GM12878 (cell line): ENCODE measurements around the gene NUP107. TPM values are rescaled to one million over a fixed set of nuclear protein-coding genes. Genes with fewer than 3 reads are reported as not detected.

ENCODE experiments used
- ATAC-seq: fragments of 200-7000 bp; cut with Tn5 transposase; 3 replicates; pipeline ENCODE4 v1.9.1; 2020; ENCODE audit warnings: mild to moderate bottlenecking, moderate library complexity
- BruUV-seq: library from RNA; stranded (reverse); fragments of 400-500 nt; replicated peaks from 2 replicates; lab custom pipeline; 2021; lab: Mats Ljungman, UMichigan
- CTCF ChIA-PET: fragments of 300-600 bp; sonication (Branson Sonifier 250); formaldehyde crosslinking; extraction: SDS; loops from one replicate; lab custom pipeline; 2021; ENCODE audit warnings: inconsistent platforms; lab: Yijun Ruan, JAX
- POLR2A ChIA-PET: fragments of 350-600 bp; formaldehyde crosslinking; extraction: SDS; loops from one replicate; lab custom pipeline; 2021; ENCODE audit warnings: inconsistent platforms; lab: Charles Lee
- RAD21 ChIA-PET: fragments of 300-600 bp; sonication (Branson Sonifier 250); formaldehyde crosslinking; loops from one replicate; lab custom pipeline; 2023; ENCODE audit warnings: antibody characterized with exemption; ENCODE audit not compliant: unreplicated experiment; lab: Charles Lee
- SMC1A ChIA-PET: fragments of 300-600 bp; sonication (Branson Sonifier 250); formaldehyde crosslinking; loops from one replicate; lab custom pipeline; 2023; ENCODE audit not compliant: unreplicated experiment, uncharacterized antibody; lab: Charles Lee
- DNase-seq: peaks from one replicate; pipeline ENCODE4 v3.0.0-alpha.2; 2011; ENCODE audit warnings: low read depth, low spot score
- FAIRE-seq: peaks from 3 replicates; lab custom pipeline; 2011; peaks lifted over from hg19 to GRCh38; lab: Jason Lieb, UNC
- H2AFZ ChIP-seq: 2 replicates; pipeline ENCODE4 v1.6.0; 2011; ENCODE audit warnings: low read depth, low read length, control low read depth; ENCODE audit not compliant: control insufficient read depth
- H3K27ac ChIP-seq: 2 replicates; pipeline ENCODE4 v1.5.1; 2011; ENCODE audit warnings: control low read depth; ENCODE audit not compliant: control insufficient read depth, insufficient read depth
- H3K27me3 ChIP-seq, 2 experiments: replicated peaks in 1 of 2; 2 replicates each; pipeline versions ENCODE4 v1.6.0 to v1.6.1; 2011; ENCODE audit warnings: low read length in 1 of 2; ENCODE audit not compliant: control insufficient read depth in 2 of 2, insufficient read depth in 2 of 2
- H3K36me3 ChIP-seq, 2 experiments: 2 replicates each; pipeline ENCODE4 v1.5.1; 2011; ENCODE audit warnings: low read length in 1 of 2; ENCODE audit not compliant: control insufficient read depth in 2 of 2, insufficient read depth in 2 of 2
- H3K4me1 ChIP-seq: 2 replicates; pipeline ENCODE4 v1.6.1; 2011; ENCODE audit warnings: mild to moderate bottlenecking, low read length, moderate library complexity, mixed read lengths; ENCODE audit not compliant: control insufficient read depth, insufficient read depth
- H3K4me2 ChIP-seq: 2 replicates; pipeline ENCODE4 v1.6.0; 2011; ENCODE audit warnings: control low read depth; ENCODE audit not compliant: control insufficient read depth, insufficient read depth
- H3K4me3 ChIP-seq: fragments of 200-600 bp; sonication (generic); 2 replicates; pipeline ENCODE4 v1.5.1; 2016
- H3K79me2 ChIP-seq: 2 replicates; pipeline ENCODE4 v1.6.0; 2011; ENCODE audit warnings: low read length; ENCODE audit not compliant: control insufficient read depth, insufficient read depth
- H3K9ac ChIP-seq: 2 replicates; pipeline ENCODE4 v1.8.0; 2011; ENCODE audit warnings: low read length, control low read depth, mixed read lengths; ENCODE audit not compliant: control insufficient read depth, insufficient read depth
- H3K9me3 ChIP-seq: replicated peaks from 3 replicates; pipeline ENCODE4 v1.5.1; 2011; ENCODE audit warnings: mild to moderate bottlenecking, low read length; ENCODE audit not compliant: control insufficient read depth, insufficient read depth
- H4K20me1 ChIP-seq: 2 replicates; pipeline ENCODE4 v1.6.0; 2011; ENCODE audit not compliant: control insufficient read depth, insufficient read depth
- RAD21 ChIP-seq: IDR thresholded peaks from 2 replicates; pipeline ENCODE4 v1.6.1; 2011; ENCODE audit warnings: mild to moderate bottlenecking, low read depth, low read length, moderate library complexity; ENCODE audit not compliant: insufficient read depth
- WGBS: methylation state at CpG from one replicate; pipeline ENCODE4 v1.1.6; 2016; ENCODE audit warnings: low lambda C conversion rate; ENCODE audit not compliant: insufficient replicate concordance, insufficient coverage; ENCODE audit errors: missing lambda C conversion rate; 5-methylcytosine and 5-hydroxymethylcytosine counted together
- in situ Hi-C: fragments of 300-500 bp; cut with MboI; formaldehyde crosslinking; loops from 9 replicates; pipeline ENCODE4 v1.14.3; 2018; ENCODE audit warnings: mixed read lengths
- intact Hi-C: fragments of 100-400 bp; cut with micrococcal nuclease; formaldehyde crosslinking; loops from one replicate; pipeline ENCODE4 v1.14.2; 2022; ENCODE audit not compliant: unreplicated experiment
- polyA plus RNA-seq, 11 experiments: library from polyadenylated mRNA; depleted of rRNA in 4 of 11; unstranded in 6 of 11; stranded (reverse) in 5 of 11; fragments of >200 nt; fragmentation: Nextera tagmentation in 4 of 11; fragmentation: Illumina TruSeq in 1 of 11; extraction: Ambion mirVana in 4 of 11; extraction: Trizol in 1 of 11; gene quantifications; 1 replicate in 1 of 11; 2 replicates in 10 of 11; pipeline versions ENCODE4 v1.2.1 to v1.2.3, GENCODE V29; 2011 to 2016; ENCODE audit warnings: inconsistent platforms in 2 of 11, missing spikeins in 2 of 11, low read depth in 1 of 11
- total RNA-seq, 4 experiments: library from RNA; depleted of rRNA in 3 of 4; stranded (reverse); fragments of >200 nt in 3 of 4; fragmentation: Illumina TruSeq in 1 of 4; extraction: Trizol in 1 of 4; gene quantifications; 2 replicates each; pipeline versions ENCODE4 v1.2.1 to v1.2.3, GENCODE V29; 2013 to 2021
- TF ChIP-seq, protein P1 (sequence below): fragments of 450-650 bp; IDR thresholded peaks from 2 replicates; pipeline ENCODE4 v1.6.1; 2017; ENCODE audit warnings: mild to moderate bottlenecking, low read depth, inconsistent platforms; ENCODE audit not compliant: poor library complexity, severe bottlenecking
- TF ChIP-seq, protein P2 (sequence below): IDR thresholded peaks from 2 replicates; pipeline ENCODE4 v1.6.1; 2011; ENCODE audit warnings: mild to moderate bottlenecking, low read depth, low read length, moderate library complexity; ENCODE audit not compliant: insufficient replicate concordance

NUP107 gene
- total and polyA plus RNA-seq, 10 of the 15 experiments (the other 5 are each of a cell fraction or from before 2014, with no cell fraction given): 73.4 to 132 (median 92.4) TPM

DNA sequence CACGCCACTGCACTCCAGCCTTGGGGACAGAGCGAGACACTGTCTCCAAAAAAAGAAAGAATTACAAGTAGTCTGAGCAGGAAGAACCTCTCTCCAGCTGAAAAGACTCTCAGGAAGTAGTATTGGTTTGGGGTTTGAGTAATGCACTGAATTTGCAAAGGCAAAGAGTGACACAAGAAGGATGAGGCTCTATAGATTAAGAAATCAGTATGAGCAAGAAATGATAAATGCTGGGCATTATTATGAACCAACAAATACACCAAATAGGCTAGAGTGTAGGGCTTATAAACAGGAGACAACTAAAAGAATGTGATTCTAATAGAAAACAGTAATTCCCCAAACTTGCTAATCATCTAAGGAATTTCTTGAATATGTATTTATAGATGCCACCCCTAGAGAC lies 56.6 kb downstream of the NUP107 start:
- H3K9me3 ChIP-seq: no peaks in the 10 kb centered on the region
- H3K27me3 ChIP-seq: no peaks in the 10 kb centered on the region
- no peak overlapping the region for H3K4me2 ChIP-seq
- peaks cover 18% of the 10 kb centered on the region for H3K79me2 ChIP-seq
- no peak overlapping the region for H3K9ac ChIP-seq
- intact Hi-C loops: no loop called here
- ChIA-PET CTCF (no interaction called here), POLR2A (no interaction called here)
- H3K4me1 ChIP-seq: no peaks in the 10 kb centered on the region
- DNase-seq: no peak
- ATAC-seq: no peak
- no TSS peak for BruUV-seq
- H4K20me1 ChIP-seq: no peaks in the 10 kb centered on the region
- no peak for FAIRE-seq
- in situ Hi-C loops: no loop called here
- WGBS: 14% methylated on average over 2 of the region's 2 CpGs
- peaks cover 0 to 2% of the 10 kb centered on the region in 2 experiments; a peak in 2 of 4 replicates for H3K36me3 ChIP-seq
- TF ChIP-seq, protein P1, sequence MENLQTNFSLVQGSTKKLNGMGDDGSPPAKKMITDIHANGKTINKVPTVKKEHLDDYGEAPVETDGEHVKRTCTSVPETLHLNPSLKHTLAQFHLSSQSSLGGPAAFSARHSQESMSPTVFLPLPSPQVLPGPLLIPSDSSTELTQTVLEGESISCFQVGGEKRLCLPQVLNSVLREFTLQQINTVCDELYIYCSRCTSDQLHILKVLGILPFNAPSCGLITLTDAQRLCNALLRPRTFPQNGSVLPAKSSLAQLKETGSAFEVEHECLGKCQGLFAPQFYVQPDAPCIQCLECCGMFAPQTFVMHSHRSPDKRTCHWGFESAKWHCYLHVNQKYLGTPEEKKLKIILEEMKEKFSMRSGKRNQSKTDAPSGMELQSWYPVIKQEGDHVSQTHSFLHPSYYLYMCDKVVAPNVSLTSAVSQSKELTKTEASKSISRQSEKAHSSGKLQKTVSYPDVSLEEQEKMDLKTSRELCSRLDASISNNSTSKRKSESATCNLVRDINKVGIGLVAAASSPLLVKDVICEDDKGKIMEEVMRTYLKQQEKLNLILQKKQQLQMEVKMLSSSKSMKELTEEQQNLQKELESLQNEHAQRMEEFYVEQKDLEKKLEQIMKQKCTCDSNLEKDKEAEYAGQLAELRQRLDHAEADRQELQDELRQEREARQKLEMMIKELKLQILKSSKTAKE: no peak
- no peak for TF ChIP-seq RAD21
- TF ChIP-seq, protein P2, sequence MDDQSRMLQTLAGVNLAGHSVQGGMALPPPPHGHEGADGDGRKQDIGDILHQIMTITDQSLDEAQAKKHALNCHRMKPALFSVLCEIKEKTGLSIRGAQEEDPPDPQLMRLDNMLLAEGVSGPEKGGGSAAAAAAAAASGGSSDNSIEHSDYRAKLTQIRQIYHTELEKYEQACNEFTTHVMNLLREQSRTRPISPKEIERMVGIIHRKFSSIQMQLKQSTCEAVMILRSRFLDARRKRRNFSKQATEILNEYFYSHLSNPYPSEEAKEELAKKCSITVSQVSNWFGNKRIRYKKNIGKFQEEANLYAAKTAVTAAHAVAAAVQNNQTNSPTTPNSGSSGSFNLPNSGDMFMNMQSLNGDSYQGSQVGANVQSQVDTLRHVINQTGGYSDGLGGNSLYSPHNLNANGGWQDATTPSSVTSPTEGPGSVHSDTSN: no peak
- TF ChIP-seq, all 136 proteins: peak for 0
- Histone ChIP-seq H2AFZ (no peak overlapping the region), H3K27ac (no peak overlapping the region), H3K4me3 (no peak overlapping the region)
- ChIA-PET SMC1A (no interaction called here), RAD21 (no interaction called here)
